Fibroblast of pulmonary artery (primary cell): ENCODE measurements around the gene MAP4K4.
"Not testable (repeated sequence)": the region's sequence is repeated elsewhere in the genome, so short reads cannot be mapped to it uniquely, and the experiment has no call there.

Experiments
- DNase-seq: peaks from one replicate; pipeline ENCODE4 v3.0.0-alpha.2; 2010; ENCODE audit warnings: low read depth
- H3K4me3 ChIP-seq: replicated peaks from 2 replicates; pipeline ENCODE4 v1.5.1; 2011; ENCODE audit warnings: low read depth, mild to moderate bottlenecking, control low read depth, low read length, moderate library complexity
- CTCF ChIP-seq: IDR thresholded peaks from 2 replicates; pipeline ENCODE4 v1.5.1; 2011; ENCODE audit warnings: mild to moderate bottlenecking, control low read depth, low read length, inconsistent platforms; ENCODE audit errors: missing control alignments

Gene MAP4K4

GRCh38 chr2:101766337-101766736, 68.8 kb downstream of the MAP4K4 start:
- DNase-seq = no peak
- no peak overlapping the region for H3K4me3 ChIP-seq
- TF ChIP-seq CTCF = no peak

- DNase-seq = peak; percentile 92
- H3K4me3 ChIP-seq = no peak overlapping the region
- no peak for TF ChIP-seq CTCF
These were observed 69.6 kb downstream of the MAP4K4 start for GRCh38 chr2:101766871-101767739.

GRCh38 chr2:101768556-101769220, 71.2 kb downstream of the MAP4K4 start:
- no peak for DNase-seq
- no peak overlapping the region for H3K4me3 ChIP-seq
- TF ChIP-seq CTCF = no peak

GRCh38 chr2:101769726-101770125, 72.2 kb downstream of the MAP4K4 start:
- H3K4me3 ChIP-seq, DNase-seq: not testable (repeated sequence)

- no peak overlapping the region for H3K4me3 ChIP-seq
- peak; percentile 28 for TF ChIP-seq CTCF
- peak; percentile 62 for DNase-seq
These were observed 73.2 kb downstream of the MAP4K4 start for GRCh38 chr2:101770726-101771125.

GRCh38 chr2:101771227-101771902, 73.9 kb downstream of the MAP4K4 start:
- DNase-seq = peak; percentile 37
- H3K4me3 ChIP-seq = no peak overlapping the region
- no peak for TF ChIP-seq CTCF

GRCh38 chr2:101771910-101772321, 74.4 kb downstream of the MAP4K4 start:
- DNase-seq = no peak
- H3K4me3 ChIP-seq = no peak overlapping the region
- no peak for TF ChIP-seq CTCF
